ENCODE measurements around the gene B3GALT5.
"Not testable (repeated sequence)": the region's sequence is repeated elsewhere in the genome, so short reads cannot be mapped to it uniquely, and the experiment has no call there.

Gene B3GALT5

GRCh38 chr21:39666681-39667315 is 54.1 kb downstream of the B3GALT5 start:
- DNase-seq (ENCODE audit: low read depth, low spot score): no peak

DNA sequence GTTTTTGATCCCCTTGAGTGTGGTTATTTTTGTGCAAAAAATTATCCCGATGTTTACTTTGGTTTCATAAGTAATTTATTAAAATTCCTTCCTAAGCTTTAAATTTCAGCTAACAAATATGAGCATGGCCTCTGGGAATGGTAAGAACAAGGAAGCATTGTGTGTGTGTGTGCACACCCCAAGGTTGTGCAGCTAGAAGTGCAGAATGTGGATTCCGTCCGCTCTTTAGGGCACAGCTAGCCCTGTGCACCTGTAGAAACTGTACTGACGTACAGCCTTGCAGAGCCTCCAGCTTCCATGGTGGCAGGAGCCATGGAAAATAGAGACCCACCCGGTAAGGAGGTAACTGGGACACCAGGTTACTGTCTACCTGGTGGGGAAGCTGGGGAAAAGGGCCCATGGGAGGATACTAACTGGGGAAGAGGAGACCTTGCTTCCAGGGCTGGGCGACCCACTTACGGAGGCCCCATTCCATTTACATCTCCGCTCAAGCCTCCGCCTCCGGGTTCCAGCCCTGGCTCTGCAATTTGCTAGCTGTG is 54.7 kb downstream of the B3GALT5 start:
- no peak for DNase-seq (ENCODE audit: low read depth, low spot score)

GRCh38 chr21:39668369-39668768 is 55.6 kb downstream of the B3GALT5 start:
- DNase-seq (ENCODE audit: low read depth, low spot score): no peak

DNA sequence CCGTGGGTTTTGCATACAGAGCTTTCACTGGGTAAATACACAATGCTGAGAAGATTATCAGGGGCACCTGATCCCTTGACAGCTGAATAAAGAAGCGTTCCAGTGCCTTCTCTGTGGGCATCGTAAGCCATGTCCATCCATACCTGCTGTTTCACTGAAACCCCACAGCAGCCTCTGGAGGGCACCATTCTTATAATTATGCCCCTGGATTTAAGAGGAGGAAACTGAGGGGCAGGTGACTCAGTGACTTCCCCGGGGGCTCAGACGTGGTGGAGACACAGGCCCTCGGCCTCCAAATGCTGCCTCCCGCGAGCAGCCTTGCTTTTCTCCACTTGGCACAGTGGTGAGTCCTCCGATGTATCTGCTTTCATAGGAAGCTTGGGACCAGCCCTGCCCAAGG is 56.7 kb downstream of the B3GALT5 start:
- no peak for DNase-seq (ENCODE audit: low read depth, low spot score)

DNA sequence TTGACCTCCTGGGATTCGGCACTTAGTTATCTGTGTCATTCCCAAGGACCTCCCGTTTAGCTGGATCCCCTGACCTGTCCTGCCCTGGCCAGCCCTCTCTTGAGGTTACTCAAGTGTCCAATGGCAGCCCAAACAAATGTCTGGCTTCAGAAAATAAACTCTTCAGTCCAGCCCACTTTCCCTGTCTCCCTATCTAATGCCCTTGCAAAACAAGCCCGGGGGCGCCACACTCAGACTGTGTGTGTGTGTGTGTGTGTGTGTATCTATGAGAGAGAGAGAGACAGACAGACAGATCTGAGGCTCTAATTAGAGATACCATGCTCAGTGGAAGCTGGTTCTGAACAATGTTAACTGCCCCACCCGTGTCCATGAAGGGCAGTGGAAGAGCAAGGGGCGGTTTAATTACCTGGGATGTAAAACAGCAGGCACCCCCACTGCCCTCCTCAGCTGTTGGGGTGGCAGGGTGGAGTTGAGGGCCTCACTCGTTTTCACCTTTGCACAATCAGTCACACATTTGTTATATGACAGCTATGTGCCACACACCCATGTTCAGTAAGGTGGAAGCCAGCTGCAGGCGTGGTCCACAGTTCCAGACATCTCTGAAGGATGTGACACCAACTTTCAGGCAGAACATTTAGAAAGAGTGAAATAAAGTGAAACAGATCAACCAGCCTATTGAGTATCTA is 57.4 kb downstream of the B3GALT5 start:
- DNase-seq (ENCODE audit: low read depth, low spot score): no peak

GRCh38 chr21:39670701-39671100 is 58.0 kb downstream of the B3GALT5 start:
- DNase-seq (ENCODE audit: low read depth, low spot score): no peak

- no peak for DNase-seq (ENCODE audit: low read depth, low spot score)
Observed at GRCh38 chr21:39671986-39672385, 59.2 kb downstream of the B3GALT5 start.

- no peak for DNase-seq (ENCODE audit: low read depth, low spot score)
Observed at GRCh38 chr21:39673163-39673562, 60.4 kb downstream of the B3GALT5 start.

GRCh38 chr21:39673736-39674135 is 61.0 kb downstream of the B3GALT5 start:
- no peak for DNase-seq (ENCODE audit: low read depth, low spot score)

DNA sequence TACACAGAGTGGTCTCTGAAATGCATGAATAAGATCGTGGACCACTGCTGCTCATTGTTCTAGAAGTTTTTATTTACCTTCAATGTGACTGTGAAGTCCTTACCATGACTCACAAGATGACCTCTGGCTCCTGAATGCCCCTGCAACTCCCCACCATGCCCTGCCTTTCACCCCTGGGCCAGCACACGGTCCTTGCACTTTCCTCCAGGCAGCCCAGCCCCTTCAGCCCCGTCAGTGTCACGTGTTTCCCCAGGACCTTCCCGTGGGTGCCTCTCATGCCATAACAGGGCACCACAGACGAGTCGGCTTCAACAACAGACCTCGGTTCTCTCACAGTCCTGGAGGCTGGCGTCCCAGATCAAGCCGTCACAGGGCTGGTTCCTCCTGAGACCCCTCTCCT is 62.1 kb downstream of the B3GALT5 start:
- DNase-seq (ENCODE audit: low read depth, low spot score): no peak

DNA sequence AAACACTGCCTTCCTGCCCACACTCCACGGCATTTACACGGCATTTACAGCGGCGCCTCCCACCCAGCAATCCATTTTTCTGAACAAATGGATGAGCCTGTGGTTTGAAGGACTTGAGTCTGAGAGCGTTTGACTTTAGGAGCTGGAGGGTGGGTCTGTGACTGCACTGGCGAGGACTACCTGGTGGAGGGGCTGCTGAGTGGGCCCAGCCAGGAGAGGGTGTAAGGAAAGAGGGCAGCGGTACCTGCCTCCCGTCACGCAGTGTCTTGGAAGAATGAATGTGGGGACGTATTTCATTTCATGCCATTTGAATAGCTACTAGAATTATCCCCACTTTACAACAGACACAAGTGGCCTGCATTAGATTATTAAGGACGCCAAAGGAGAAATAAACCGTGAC is 62.9 kb downstream of the B3GALT5 start:
- no peak for DNase-seq (ENCODE audit: low read depth, low spot score)

DNA sequence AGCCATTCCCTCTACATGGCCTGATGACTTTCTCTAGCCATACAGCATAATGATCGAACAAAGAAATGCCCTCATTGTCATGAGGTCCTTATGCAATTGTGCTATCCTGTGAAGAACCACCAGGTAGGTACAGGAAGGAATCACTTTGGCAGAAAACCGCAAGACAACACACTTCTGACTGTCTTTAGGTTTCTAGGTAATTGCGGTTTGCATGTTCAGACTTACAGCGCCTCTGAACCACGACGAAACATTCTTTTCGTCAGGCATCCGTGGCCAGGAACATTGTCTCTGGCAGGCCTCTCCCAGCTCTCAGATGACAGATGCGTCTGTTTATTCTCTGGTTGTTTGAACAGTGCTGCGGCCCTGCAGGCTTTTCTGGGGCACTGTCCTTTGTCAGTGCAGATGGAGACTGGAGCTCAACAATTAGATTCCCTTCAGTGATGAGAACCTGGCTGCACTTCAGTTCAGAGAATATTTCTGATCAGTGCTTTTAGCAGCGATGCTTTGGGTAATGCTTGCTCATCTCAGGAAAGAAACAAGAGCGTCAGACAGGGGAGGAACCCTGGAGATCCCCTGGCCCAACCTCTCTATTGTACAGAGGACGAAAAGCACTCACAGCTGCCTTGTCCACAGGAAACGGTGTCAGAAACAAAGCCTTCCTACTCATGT is 63.4 kb downstream of the B3GALT5 start:
- no peak for DNase-seq (ENCODE audit: low read depth, low spot score)

DNA sequence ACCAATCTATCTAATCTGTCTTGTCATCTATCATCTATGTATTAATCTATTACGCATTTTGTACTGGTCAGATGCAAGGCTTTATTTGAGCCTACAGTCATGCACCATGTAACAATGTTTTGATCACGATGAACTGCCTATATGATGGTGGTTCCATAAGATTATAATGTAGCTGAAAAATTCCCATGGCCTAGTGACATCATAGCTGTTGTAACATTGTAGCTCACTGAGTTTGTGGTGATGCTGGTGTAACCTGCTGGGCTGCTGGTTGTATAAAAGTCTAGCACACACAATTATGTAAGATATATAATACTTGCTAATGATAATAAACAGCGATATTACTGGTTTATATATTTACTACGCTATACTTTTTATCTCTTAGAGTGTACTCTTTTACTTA is 67.5 kb downstream of the B3GALT5 start:
- DNase-seq (ENCODE audit: low read depth, low spot score): no peak

GRCh38 chr21:39681257-39681656 is 68.5 kb downstream of the B3GALT5 start:
- no peak for DNase-seq (ENCODE audit: low read depth, low spot score)

DNA sequence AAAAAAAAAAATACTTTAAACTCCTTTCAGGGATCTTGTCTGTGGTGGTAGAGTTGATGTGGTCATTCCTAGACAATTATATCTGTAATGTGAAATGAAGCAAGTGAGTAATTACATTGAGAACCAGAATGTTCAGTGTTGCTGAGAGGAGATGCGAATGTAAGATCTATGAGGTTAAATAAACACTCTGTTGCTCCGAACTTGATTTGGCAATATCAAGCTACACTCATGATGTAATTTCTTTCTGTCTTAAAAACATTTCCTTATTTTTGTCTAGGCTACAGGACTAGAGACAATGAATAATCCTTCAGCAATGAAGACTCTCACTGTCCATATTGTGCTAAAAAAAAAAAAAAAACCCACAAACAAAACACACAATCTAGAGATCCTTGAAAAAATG is 69.1 kb downstream of the B3GALT5 start:
- DNase-seq (ENCODE audit: low read depth, low spot score): no peak

DNA sequence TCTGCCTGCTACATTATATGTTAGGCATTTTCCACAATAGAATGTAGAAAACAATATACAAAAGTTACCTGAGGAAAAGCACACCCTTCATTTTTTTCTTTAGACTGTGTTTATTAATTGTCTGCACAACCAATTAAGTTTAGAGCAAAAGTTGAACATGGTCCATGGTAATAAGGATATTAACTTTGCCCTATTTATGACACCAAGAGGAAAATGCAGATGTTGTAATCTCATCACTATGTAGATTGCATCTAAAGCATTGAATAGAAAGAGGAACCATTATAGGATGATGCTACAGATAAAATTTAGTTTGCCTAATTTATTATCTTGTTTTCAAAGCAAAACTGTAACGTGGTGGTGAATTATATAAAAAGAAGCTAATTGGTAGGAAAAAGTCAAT is 72.5 kb downstream of the B3GALT5 start:
- no peak for DNase-seq (ENCODE audit: low read depth, low spot score)

DNA sequence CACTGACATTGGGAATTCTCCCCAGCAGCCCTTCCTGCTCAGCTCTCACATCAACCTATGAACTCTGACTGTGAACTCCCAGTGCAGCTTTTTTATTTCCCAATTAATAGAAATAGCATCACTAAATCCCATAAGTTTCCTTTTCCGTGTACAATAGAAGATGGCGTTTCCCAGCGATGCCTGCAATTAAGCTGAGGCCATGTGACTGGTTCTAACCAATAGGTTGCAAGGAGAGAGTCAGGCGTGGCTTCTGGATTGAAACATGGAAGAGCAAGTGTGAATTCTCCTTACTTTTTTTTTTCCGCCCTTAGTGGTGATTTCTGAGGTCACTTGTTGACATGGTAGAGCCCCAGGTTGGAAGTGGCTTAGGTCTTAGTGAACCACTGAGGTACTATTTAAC is 73.3 kb downstream of the B3GALT5 start:
- no peak for DNase-seq (ENCODE audit: low read depth, low spot score)

GRCh38 chr21:39686646-39687468 is 74.1 kb downstream of the B3GALT5 start:
- DNase-seq (ENCODE audit: low read depth, low spot score): no peak

- no peak for DNase-seq (ENCODE audit: low read depth, low spot score)
Observed at GRCh38 chr21:39688010-39688409, 75.3 kb downstream of the B3GALT5 start.

DNA sequence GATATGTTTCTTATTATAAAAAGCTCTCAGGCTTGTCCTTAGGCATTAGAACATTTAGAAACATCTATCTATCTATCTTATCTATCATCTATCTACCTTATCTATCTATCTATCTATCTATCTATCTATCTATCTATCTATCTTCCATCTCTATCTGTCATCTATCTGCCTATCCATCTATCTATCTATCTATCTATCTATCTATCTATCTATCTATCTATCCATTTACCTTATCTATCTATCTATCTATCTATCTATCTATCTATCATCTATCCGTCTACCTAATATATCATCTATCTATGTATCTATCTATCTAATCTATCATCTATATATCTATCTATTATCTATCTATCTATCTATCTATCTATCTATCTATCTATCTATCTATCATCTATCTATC is 77.1 kb downstream of the B3GALT5 start:
- not testable (repeated sequence) for DNase-seq (ENCODE audit: low read depth, low spot score)

DNA sequence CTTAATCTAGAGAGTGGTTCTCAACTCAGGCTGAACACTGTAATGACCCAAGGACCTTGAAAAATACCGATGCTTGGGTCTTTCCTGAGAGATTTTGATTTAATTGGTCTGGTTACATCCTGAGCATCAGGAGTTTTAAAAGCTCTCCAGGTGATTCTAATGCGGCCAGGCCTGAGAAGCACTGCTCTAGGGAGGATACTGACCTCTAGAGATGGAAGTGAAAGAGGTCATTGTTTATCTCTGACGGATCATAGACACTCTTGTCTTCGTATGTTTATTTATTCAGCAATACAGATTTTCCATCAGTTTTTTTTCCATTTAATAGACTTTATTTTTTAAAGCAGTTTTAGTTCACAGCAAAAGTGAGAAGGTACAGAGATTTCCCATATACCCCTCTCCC is 77.7 kb downstream of the B3GALT5 start:
- DNase-seq (ENCODE audit: low read depth, low spot score): no peak

- no peak for DNase-seq (ENCODE audit: low read depth, low spot score)
Observed at GRCh38 chr21:39694750-39695149, 82.0 kb downstream of the B3GALT5 start.
